Osteoblast (primary cell): ENCODE results near the gene DET1. TPM values are rescaled to one million over a fixed set of nuclear protein-coding genes. Genes with fewer than 3 reads are reported as not detected.

Experiments
- DNase-seq: peaks from one replicate; pipeline ENCODE4 v3.0.0; 2011; ENCODE audit warnings: low spot score, mixed read lengths; ENCODE audit not compliant: insufficient read length; ENCODE audit errors: missing footprints
- H2AFZ ChIP-seq: 2 replicates; pipeline ENCODE4 v1.6.0; 2011; ENCODE audit warnings: mild to moderate bottlenecking, low read length
- H3K27ac ChIP-seq: 2 replicates; pipeline ENCODE4 v1.5.1; 2011; ENCODE audit warnings: mild to moderate bottlenecking, low read depth, low read length, moderate library complexity
- H3K27me3 ChIP-seq: 2 replicates; pipeline ENCODE4 v1.6.0; 2012; ENCODE audit warnings: mild to moderate bottlenecking, control low read depth, inconsistent platforms, low read length, moderate library complexity; ENCODE audit not compliant: insufficient read depth
- H3K36me3 ChIP-seq: 2 replicates; pipeline ENCODE4 v1.5.1; 2011; ENCODE audit warnings: mild to moderate bottlenecking, low read length, control low read depth, moderate library complexity; ENCODE audit not compliant: insufficient read depth
- H3K4me1 ChIP-seq: 2 replicates; pipeline ENCODE4 v1.5.1; 2011; ENCODE audit warnings: mild to moderate bottlenecking, low read length, control low read depth, moderate library complexity; ENCODE audit not compliant: insufficient read depth
- H3K4me2 ChIP-seq: 2 replicates; pipeline ENCODE4 v1.6.0; 2011; ENCODE audit warnings: mild to moderate bottlenecking, low read length; ENCODE audit not compliant: insufficient read depth
- H3K4me3 ChIP-seq: fragments of 200-600 bp; sonication (generic); 3 replicates; pipeline ENCODE4 v1.5.1; 2012; ENCODE audit warnings: mild to moderate bottlenecking, low read length, inconsistent platforms; ENCODE audit not compliant: insufficient read depth
- H3K79me2 ChIP-seq: 2 replicates; pipeline ENCODE4 v1.6.0; 2012; ENCODE audit warnings: mild to moderate bottlenecking, low read length, control low read depth, inconsistent platforms; ENCODE audit not compliant: insufficient read depth
- H3K9me3 ChIP-seq: 2 replicates; pipeline ENCODE4 v1.5.1; 2011; ENCODE audit warnings: low read depth, low read length, control low read depth
- H4K20me1 ChIP-seq: 2 replicates; pipeline ENCODE4 v1.6.0; 2012; ENCODE audit warnings: mild to moderate bottlenecking, low read length, control low read depth; ENCODE audit not compliant: insufficient read depth
- CTCF ChIP-seq: IDR thresholded peaks from 2 replicates; pipeline ENCODE4 v1.5.1; 2011; ENCODE audit warnings: mild to moderate bottlenecking, low read depth, low read length, moderate library complexity; ENCODE audit errors: extremely low read depth
- total RNA-seq: library from RNA; depleted of rRNA; stranded (reverse); fragments of >200 nt; gene quantifications from 2 replicates; pipeline ENCODE4 v1.2.3, GENCODE V29; 2012

The DET1 gene
- total RNA-seq, 1 donor: 7.6 TPM

GRCh38 chr15:88509321-88509720 lies 37.2 kb downstream of the DET1 start:
- Histone ChIP-seq H2AFZ (no peak overlapping the region), H4K20me1 (no peaks in the 10 kb centered on the region), H3K4me1 (peaks cover 7% of the 10 kb centered on the region), H3K27me3 (no peaks in the 10 kb centered on the region), H3K79me2 (no peaks in the 10 kb centered on the region), H3K4me2 (no peak overlapping the region), H3K9me3 (no peaks in the 10 kb centered on the region), H3K27ac (no peak overlapping the region), H3K36me3 (peaks cover 3% of the 10 kb centered on the region), H3K4me3 (no peak overlapping the region)
- TF ChIP-seq CTCF: no peak
- no peak for DNase-seq

GRCh38 chr15:88506628-88507027 lies 39.9 kb downstream of the DET1 start:
- Histone ChIP-seq H3K79me2 (no peaks in the 10 kb centered on the region), H3K27me3 (no peaks in the 10 kb centered on the region), H3K4me3 (no peak overlapping the region), H3K27ac (no peak overlapping the region), H3K4me2 (no peak overlapping the region), H4K20me1 (no peaks in the 10 kb centered on the region), H3K36me3 (peaks cover 3% of the 10 kb centered on the region), H3K4me1 (no peaks in the 10 kb centered on the region), H3K9me3 (no peaks in the 10 kb centered on the region), H2AFZ (no peak overlapping the region)
- TF ChIP-seq CTCF: no peak
- DNase-seq: no peak

- no peak overlapping the region for H2AFZ ChIP-seq
- no peak for DNase-seq
- no peaks in the 10 kb centered on the region for H3K9me3 ChIP-seq
- no peaks in the 10 kb centered on the region for H3K4me1 ChIP-seq
- H4K20me1 ChIP-seq: no peaks in the 10 kb centered on the region
- no peak overlapping the region for H3K27ac ChIP-seq
- no peak overlapping the region for H3K4me2 ChIP-seq
- no peaks in the 10 kb centered on the region for H3K79me2 ChIP-seq
- H3K27me3 ChIP-seq: no peaks in the 10 kb centered on the region
- H3K36me3 ChIP-seq: peaks cover 3% of the 10 kb centered on the region
- TF ChIP-seq CTCF: no peak
- no peak overlapping the region for H3K4me3 ChIP-seq
Observed at GRCh38 chr15:88505721-88506120, 40.8 kb downstream of the DET1 start.

GRCh38 chr15:88504445-88504844 lies 42.0 kb downstream of the DET1 start:
- Histone ChIP-seq H3K9me3 (no peaks in the 10 kb centered on the region), H3K27ac (no peak overlapping the region), H3K79me2 (no peaks in the 10 kb centered on the region), H3K4me2 (no peak overlapping the region), H3K4me3 (no peak overlapping the region), H2AFZ (no peak overlapping the region), H3K4me1 (no peaks in the 10 kb centered on the region), H3K27me3 (no peaks in the 10 kb centered on the region), H3K36me3 (no peaks in the 10 kb centered on the region), H4K20me1 (no peaks in the 10 kb centered on the region)
- TF ChIP-seq CTCF: no peak
- DNase-seq: no peak
